ENCODE measurements around the gene RPH3AL. TPM values are rescaled to one million over a fixed set of nuclear protein-coding genes. Genes with fewer than 3 reads are reported as not detected.
"Not testable (repeated sequence)": the region's sequence is repeated elsewhere in the genome, so short reads cannot be mapped to it uniquely, and the experiment has no call there.

Gene RPH3AL
- total RNA-seq, 1 donor from 2014 or later: 22.3 TPM

- no peak for DNase-seq
- H3K36me3 Mint-ChIP-seq (ENCODE audit: unreplicated experiment): no peaks in the 10 kb centered on the region
- peaks cover 12% of the 10 kb centered on the region for H3K4me1 Mint-ChIP-seq (ENCODE audit: low read depth, unreplicated experiment)
- H3K27me3 Mint-ChIP-seq (ENCODE audit: unreplicated experiment): peaks cover 4% of the 10 kb centered on the region
- no peak overlapping the region for H3K27ac Mint-ChIP-seq (ENCODE audit: unreplicated experiment)
- peaks cover 6% of the 10 kb centered on the region for H3K9me3 Mint-ChIP-seq (ENCODE audit: unreplicated experiment)
- no peak overlapping the region for H3K4me3 Mint-ChIP-seq (ENCODE audit: unreplicated experiment)
- TF ChIP-seq CTCF (IDR thresholded peaks at IDR 0.05; ENCODE audit: partially characterized antibody, unreplicated experiment): no peak
Observed at GRCh38 chr17:172401-172800, 180.2 kb downstream of the RPH3AL start.

- no peak for TF ChIP-seq CTCF (IDR thresholded peaks at IDR 0.05; ENCODE audit: partially characterized antibody, unreplicated experiment)
Observed at GRCh38 chr17:171871-172270, 180.7 kb downstream of the RPH3AL start.

GRCh38 chr17:170130-170670 lies 182.4 kb downstream of the RPH3AL start:
- no peak for TF ChIP-seq CTCF (IDR thresholded peaks at IDR 0.05; ENCODE audit: partially characterized antibody, unreplicated experiment)
- peaks cover 4% of the 10 kb centered on the region for H3K27me3 Mint-ChIP-seq (ENCODE audit: unreplicated experiment)
- no peaks in the 10 kb centered on the region for H3K36me3 Mint-ChIP-seq (ENCODE audit: unreplicated experiment)
- no peak overlapping the region for H3K4me3 Mint-ChIP-seq (ENCODE audit: unreplicated experiment)
- H3K4me1 Mint-ChIP-seq (ENCODE audit: low read depth, unreplicated experiment): peaks cover 11% of the 10 kb centered on the region
- peaks cover 5% of the 10 kb centered on the region for H3K9me3 Mint-ChIP-seq (ENCODE audit: unreplicated experiment)
- no peak for DNase-seq
- no peak overlapping the region for H3K27ac Mint-ChIP-seq (ENCODE audit: unreplicated experiment)

More at GRCh38 chr17:171871-172270, 180.7 kb downstream of the RPH3AL start:
- no peak overlapping the region for H3K4me3 Mint-ChIP-seq (ENCODE audit: unreplicated experiment)
- peaks cover 4% of the 10 kb centered on the region for H3K27me3 Mint-ChIP-seq (ENCODE audit: unreplicated experiment)
- no peaks in the 10 kb centered on the region for H3K36me3 Mint-ChIP-seq (ENCODE audit: unreplicated experiment)
- peaks cover 10% of the 10 kb centered on the region for H3K4me1 Mint-ChIP-seq (ENCODE audit: low read depth, unreplicated experiment)
- no peak overlapping the region for H3K27ac Mint-ChIP-seq (ENCODE audit: unreplicated experiment)
- peaks cover 6% of the 10 kb centered on the region for H3K9me3 Mint-ChIP-seq (ENCODE audit: unreplicated experiment)
- DNase-seq: no peak

GRCh38 chr17:168614-169013 lies 184.0 kb downstream of the RPH3AL start:
- H3K27ac Mint-ChIP-seq (ENCODE audit: unreplicated experiment); H3K9me3 Mint-ChIP-seq (ENCODE audit: unreplicated experiment); H3K4me3 Mint-ChIP-seq (ENCODE audit: unreplicated experiment); DNase-seq; H3K27me3 Mint-ChIP-seq (ENCODE audit: unreplicated experiment); H3K36me3 Mint-ChIP-seq (ENCODE audit: unreplicated experiment): not testable (repeated sequence)
- H3K4me1 Mint-ChIP-seq (ENCODE audit: low read depth, unreplicated experiment): peaks cover 10% of the 10 kb centered on the region

- TF ChIP-seq CTCF (IDR thresholded peaks at IDR 0.05; ENCODE audit: partially characterized antibody, unreplicated experiment): no peak
- Mint-ChIP-seq H3K27me3 (ENCODE audit: unreplicated experiment) (peaks cover 15% of the 10 kb centered on the region), H3K36me3 (ENCODE audit: unreplicated experiment) (no peaks in the 10 kb centered on the region), H3K4me3 (ENCODE audit: unreplicated experiment) (no peak overlapping the region), H3K4me1 (ENCODE audit: low read depth, unreplicated experiment) (peaks cover 8% of the 10 kb centered on the region), H3K9me3 (ENCODE audit: unreplicated experiment) (peaks cover 9% of the 10 kb centered on the region), H3K27ac (ENCODE audit: unreplicated experiment) (no peak overlapping the region)
- no peak for DNase-seq
Observed at GRCh38 chr17:165939-166338, 186.7 kb downstream of the RPH3AL start.
